SK-N-MC (cell line): ENCODE results near the gene LYRM4.
A peak's percentile ranks its signal among the peaks of the same experiment; 100 is the strongest.

Source experiments
- DNase-seq: peaks from one replicate; pipeline ENCODE4 v3.0.0-alpha.2; 2011; ENCODE audit warnings: low read depth, low spot score
- H3K27ac ChIP-seq: fragments of 200-600 bp; sonication (generic); 2 replicates; pipeline ENCODE4 v1.5.1; 2016; ENCODE audit warnings: mixed run types
- H3K36me3 ChIP-seq: fragments of 200-600 bp; sonication (generic); 2 replicates; pipeline ENCODE4 v1.6.1; 2017; ENCODE audit warnings: antibody characterized with exemption, low read length, mixed read lengths; ENCODE audit not compliant: insufficient read depth
- H3K4me3 ChIP-seq: fragments of 200-600 bp; sonication (generic); 2 replicates; pipeline ENCODE4 v1.5.1; 2016
- H3K9ac ChIP-seq: fragments of 200-600 bp; sonication (generic); 2 replicates; pipeline ENCODE4 v1.8.0; 2017; ENCODE audit warnings: mixed run types, mixed read lengths; ENCODE audit not compliant: insufficient read length
- H3K9me3 ChIP-seq: fragments of 200-600 bp; sonication (generic); 2 replicates; pipeline ENCODE4 v1.6.1; 2017; ENCODE audit warnings: low read depth, mild to moderate bottlenecking, antibody characterized with exemption, low read length, moderate library complexity, mixed read lengths
- EZH2 ChIP-seq: fragments of 200-600 bp; sonication (generic); IDR thresholded peaks from one replicate; pipeline ENCODE4 v1.6.1; 2017; ENCODE audit warnings: antibody characterized with exemption
- FOXP2 ChIP-seq: optimal IDR thresholded peaks from 2 replicates; pipeline ENCODE3; 2011; ENCODE audit warnings: mild to moderate bottlenecking, moderate library complexity; ENCODE audit not compliant: insufficient read depth; ENCODE audit errors: extremely low read length, control extremely low read depth
- POLR2AphosphoS5 ChIP-seq: IDR thresholded peaks from 2 replicates; pipeline ENCODE4 v1.6.1; 2012; ENCODE audit warnings: mild to moderate bottlenecking, low read depth, low read length, borderline replicate concordance

Gene LYRM4

GRCh38 chr6:5286780-5287179 lies 26.0 kb upstream of the LYRM4 start:
- H3K9me3 ChIP-seq: no peaks in the 10 kb centered on the region
- H3K9ac ChIP-seq: no peak overlapping the region
- H3K4me3 ChIP-seq: no peak overlapping the region
- no peak for DNase-seq
- no peaks in the 10 kb centered on the region for H3K36me3 ChIP-seq
- TF ChIP-seq EZH2: no peak
- no peak for TF ChIP-seq POLR2AphosphoS5
- TF ChIP-seq FOXP2: no peak
- no peak overlapping the region for H3K27ac ChIP-seq

GRCh38 chr6:5285526-5285925 lies 24.8 kb upstream of the LYRM4 start:
- no peak overlapping the region for H3K27ac ChIP-seq
- no peak for DNase-seq
- no peak for TF ChIP-seq POLR2AphosphoS5
- no peak for TF ChIP-seq FOXP2
- TF ChIP-seq EZH2: no peak
- H3K36me3 ChIP-seq: no peaks in the 10 kb centered on the region
- H3K4me3 ChIP-seq: no peak overlapping the region
- H3K9me3 ChIP-seq: no peaks in the 10 kb centered on the region
- H3K9ac ChIP-seq: no peak overlapping the region

GRCh38 chr6:5285081-5285480 lies 24.3 kb upstream of the LYRM4 start:
- Histone ChIP-seq H3K36me3 (no peaks in the 10 kb centered on the region), H3K4me3 (no peak overlapping the region), H3K9me3 (no peaks in the 10 kb centered on the region), H3K9ac (no peak overlapping the region), H3K27ac (no peak overlapping the region)
- TF ChIP-seq POLR2AphosphoS5: no peak
- no peak for TF ChIP-seq EZH2
- no peak for TF ChIP-seq FOXP2
- no peak for DNase-seq

GRCh38 chr6:5282191-5282623 lies 21.5 kb upstream of the LYRM4 start:
- TF ChIP-seq POLR2AphosphoS5: no peak
- no peak for TF ChIP-seq FOXP2
- no peak for TF ChIP-seq EZH2
- no peak for DNase-seq

GRCh38 chr6:5280920-5281319 lies 20.2 kb upstream of the LYRM4 start:
- no peak overlapping the region for H3K4me3 ChIP-seq

More at GRCh38 chr6:5282191-5282623, 21.5 kb upstream of the LYRM4 start:
- Histone ChIP-seq H3K9ac (no peak overlapping the region), H3K36me3 (no peaks in the 10 kb centered on the region), H3K9me3 (no peaks in the 10 kb centered on the region), H3K27ac (no peak overlapping the region), H3K4me3 (no peak overlapping the region)

GRCh38 chr6:5279891-5280338 lies 19.2 kb upstream of the LYRM4 start:
- no peak for TF ChIP-seq FOXP2
- TF ChIP-seq POLR2AphosphoS5: no peak
- TF ChIP-seq EZH2: no peak
- Histone ChIP-seq H3K36me3 (no peaks in the 10 kb centered on the region), H3K27ac (no peak overlapping the region), H3K4me3 (no peak overlapping the region), H3K9me3 (no peaks in the 10 kb centered on the region), H3K9ac (no peak overlapping the region)
- DNase-seq: no peak

More at GRCh38 chr6:5280920-5281319, 20.2 kb upstream of the LYRM4 start:
- H3K36me3 ChIP-seq: no peaks in the 10 kb centered on the region
- DNase-seq: no peak
- no peak for TF ChIP-seq EZH2
- no peak for TF ChIP-seq POLR2AphosphoS5
- no peak for TF ChIP-seq FOXP2
- no peaks in the 10 kb centered on the region for H3K9me3 ChIP-seq
- H3K9ac ChIP-seq: no peak overlapping the region
- no peak overlapping the region for H3K27ac ChIP-seq

GRCh38 chr6:5278565-5279120 lies 17.9 kb upstream of the LYRM4 start:
- no peak overlapping the region for H3K27ac ChIP-seq
- DNase-seq: no peak
- no peak overlapping the region for H3K4me3 ChIP-seq
- H3K9me3 ChIP-seq: no peaks in the 10 kb centered on the region
- no peaks in the 10 kb centered on the region for H3K36me3 ChIP-seq
- TF ChIP-seq EZH2 (no peak), POLR2AphosphoS5 (no peak), FOXP2 (no peak)
- no peak overlapping the region for H3K9ac ChIP-seq

- H3K9ac ChIP-seq: peak overlapping the region; percentile 5
- DNase-seq: no peak
- TF ChIP-seq FOXP2 (no peak), POLR2AphosphoS5 (no peak), EZH2 (no peak)
- no peak overlapping the region for H3K27ac ChIP-seq
- H3K4me3 ChIP-seq: no peak overlapping the region
- H3K36me3 ChIP-seq: no peaks in the 10 kb centered on the region
- no peaks in the 10 kb centered on the region for H3K9me3 ChIP-seq
Observed at GRCh38 chr6:5278047-5278446, 17.3 kb upstream of the LYRM4 start.

GRCh38 chr6:5277589-5277988 lies 16.8 kb upstream of the LYRM4 start:
- Histone ChIP-seq H3K27ac (no peak overlapping the region), H3K4me3 (no peak overlapping the region), H3K36me3 (no peaks in the 10 kb centered on the region), H3K9me3 (no peaks in the 10 kb centered on the region), H3K9ac (no peak overlapping the region)
- no peak for DNase-seq
- no peak for TF ChIP-seq FOXP2
- TF ChIP-seq POLR2AphosphoS5: no peak
- TF ChIP-seq EZH2: no peak
